ENCODE results near the gene LHFPL3.
"Not testable (repeated sequence)": the region's sequence is repeated elsewhere in the genome, so short reads cannot be mapped to it uniquely, and the experiment has no call there.

LHFPL3 gene

GRCh38 chr7:104903846-104904245 lies 575.4 kb downstream of the LHFPL3 start:
- DNase-seq: no peak

GRCh38 chr7:104906032-104906431 lies 577.6 kb downstream of the LHFPL3 start:
- no peak for DNase-seq

- no peak for DNase-seq
Observed at GRCh38 chr7:104906556-104906955, 578.2 kb downstream of the LHFPL3 start.

- no peak for DNase-seq
Observed at GRCh38 chr7:104908636-104909035, 580.2 kb downstream of the LHFPL3 start.

GRCh38 chr7:104909096-104909495 lies 580.7 kb downstream of the LHFPL3 start:
- DNase-seq: no peak

GRCh38 chr7:104914421-104914820 lies 586.0 kb downstream of the LHFPL3 start:
- no peak for DNase-seq

- no peak for DNase-seq
Observed at GRCh38 chr7:104921596-104921995, 593.2 kb downstream of the LHFPL3 start.

GRCh38 chr7:104922182-104923009 lies 594.0 kb downstream of the LHFPL3 start:
- no peak for DNase-seq

GRCh38 chr7:104923010-104923421 lies 594.6 kb downstream of the LHFPL3 start:
- peak; percentile 55 for DNase-seq

GRCh38 chr7:104926189-104926588 lies 597.8 kb downstream of the LHFPL3 start:
- DNase-seq: not testable (repeated sequence)

- DNase-seq: no peak
Observed at GRCh38 chr7:104926601-104927041, 598.2 kb downstream of the LHFPL3 start.

GRCh38 chr7:104927055-104927454 lies 598.7 kb downstream of the LHFPL3 start:
- no peak for DNase-seq

GRCh38 chr7:104928721-104929400 lies 600.5 kb downstream of the LHFPL3 start:
- no peak for DNase-seq

GRCh38 chr7:104929921-104930320 lies 601.5 kb downstream of the LHFPL3 start:
- DNase-seq: no peak

- DNase-seq: no peak
Observed at GRCh38 chr7:104931181-104931781, 602.9 kb downstream of the LHFPL3 start.

GRCh38 chr7:104933022-104933421 lies 604.6 kb downstream of the LHFPL3 start:
- no peak for DNase-seq

GRCh38 chr7:104933521-104933988 lies 605.2 kb downstream of the LHFPL3 start:
- no peak for DNase-seq

GRCh38 chr7:104934665-104935064 lies 606.3 kb downstream of the LHFPL3 start:
- DNase-seq: no peak

GRCh38 chr7:104935276-104935675 lies 606.9 kb downstream of the LHFPL3 start:
- no peak for DNase-seq

- no peak for DNase-seq
Observed at GRCh38 chr7:104936546-104936945, 608.1 kb downstream of the LHFPL3 start.

GRCh38 chr7:104937489-104937888 lies 609.1 kb downstream of the LHFPL3 start:
- DNase-seq: not testable (repeated sequence)

- DNase-seq: no peak
Observed at GRCh38 chr7:104938741-104939390, 610.5 kb downstream of the LHFPL3 start.
